AG10803 (cell line): ENCODE results near the gene TOGARAM2.

Experiments
- DNase-seq: peaks from one replicate; pipeline ENCODE4 v3.0.0; 2010; ENCODE audit warnings: low read depth
- H3K4me3 ChIP-seq: 2 replicates; pipeline ENCODE4 v1.5.1; 2011; ENCODE audit warnings: mild to moderate bottlenecking, low read length, control low read depth
- CTCF ChIP-seq: conservative IDR thresholded peaks from 2 replicates; pipeline ENCODE4 v1.5.1; 2011; ENCODE audit warnings: mild to moderate bottlenecking, low read length, control low read depth, inconsistent platforms

Gene TOGARAM2

GRCh38 chr2:29061616-29062015, 80.5 kb downstream of the TOGARAM2 start:
- H3K4me3 ChIP-seq, result no peak overlapping the region
- DNase-seq, result no peak
- no peak for TF ChIP-seq CTCF

GRCh38 chr2:29062371-29062770, 81.3 kb downstream of the TOGARAM2 start:
- no peak overlapping the region for H3K4me3 ChIP-seq
- TF ChIP-seq CTCF, result no peak
- no peak for DNase-seq

- TF ChIP-seq CTCF, result no peak
- DNase-seq, result no peak
- H3K4me3 ChIP-seq, result no peak overlapping the region
Measured at GRCh38 chr2:29063056-29063455, 82.0 kb downstream of the TOGARAM2 start.

GRCh38 chr2:29063646-29064345, 82.7 kb downstream of the TOGARAM2 start:
- H3K4me3 ChIP-seq, result peak overlapping the region; percentile 24
- no peak for TF ChIP-seq CTCF
- DNase-seq, result peak; percentile 75

GRCh38 chr2:29064346-29064715, 83.2 kb downstream of the TOGARAM2 start:
- no peak overlapping the region for H3K4me3 ChIP-seq
- no peak for DNase-seq
- no peak for TF ChIP-seq CTCF

- no peak for DNase-seq
- no peak for TF ChIP-seq CTCF
Measured at GRCh38 chr2:29064746-29065067, 83.6 kb downstream of the TOGARAM2 start.

GRCh38 chr2:29065068-29065811, 84.1 kb downstream of the TOGARAM2 start:
- DNase-seq, result no peak

More at GRCh38 chr2:29064746-29065067, 83.6 kb downstream of the TOGARAM2 start:
- no peak overlapping the region for H3K4me3 ChIP-seq

More at GRCh38 chr2:29065068-29065811, 84.1 kb downstream of the TOGARAM2 start:
- TF ChIP-seq CTCF, result no peak
- H3K4me3 ChIP-seq, result no peak overlapping the region
